GM18907 (cell line): ENCODE measurements around the gene SLC27A6.
"Not testable (repeated sequence)": the region's sequence is repeated elsewhere in the genome, so short reads cannot be mapped to it uniquely, and the experiment has no call there.

Experiments used
- ATAC-seq: cut with Tn5 transposase; IDR thresholded peaks from one replicate; pipeline ENCODE4 v1.9.1; 2021; ENCODE audit warnings: mild to moderate bottlenecking, moderate library complexity; ENCODE audit not compliant: unreplicated experiment

Gene SLC27A6

GRCh38 chr5:128965011-128965637, at the start of gene SLC27A6:
Gene SLC27A6 (plus strand): TSS chr5:128965488. CDS start chr5:128966138, 650 bp downstream.
- peak; percentile 80 for ATAC-seq

- no peak for ATAC-seq
These were observed 45.7 kb upstream of the SLC27A6 start for GRCh38 chr5:128919542-128919941.

- no peak for ATAC-seq
These were observed 44.7 kb upstream of the SLC27A6 start for GRCh38 chr5:128920345-128921215.

- no peak for ATAC-seq
These were observed 41.0 kb upstream of the SLC27A6 start for GRCh38 chr5:128924299-128924698.

- no peak for ATAC-seq
These were observed 39.3 kb upstream of the SLC27A6 start for GRCh38 chr5:128925973-128926372.

- no peak for ATAC-seq
These were observed 37.6 kb upstream of the SLC27A6 start for GRCh38 chr5:128927644-128928043.

GRCh38 chr5:128932232-128932631, 33.1 kb upstream of the SLC27A6 start:
- ATAC-seq, result not testable (repeated sequence)

GRCh38 chr5:128943100-128943499, 22.2 kb upstream of the SLC27A6 start:
- ATAC-seq, result not testable (repeated sequence)

GRCh38 chr5:128949847-128950546, 15.3 kb upstream of the SLC27A6 start:
- ATAC-seq, result no peak

- ATAC-seq, result not testable (repeated sequence)
These were observed 14.0 kb upstream of the SLC27A6 start for GRCh38 chr5:128951301-128951700.

- ATAC-seq, result no peak
These were observed 9.1 kb upstream of the SLC27A6 start for GRCh38 chr5:128956164-128956563.

GRCh38 chr5:128962211-128962610, 3.1 kb upstream of the SLC27A6 start:
- no peak for ATAC-seq

GRCh38 chr5:128965638-128966302, 482 bp downstream of the SLC27A6 start:
- ATAC-seq, result no peak

GRCh38 chr5:128966375-128966774, 1.1 kb downstream of the SLC27A6 start:
- ATAC-seq, result no peak

GRCh38 chr5:128966846-128967245, 1.6 kb downstream of the SLC27A6 start:
- ATAC-seq, result no peak

- no peak for ATAC-seq
These were observed 8.0 kb downstream of the SLC27A6 start for GRCh38 chr5:128973244-128973643.

- no peak for ATAC-seq
These were observed 9.3 kb downstream of the SLC27A6 start for GRCh38 chr5:128974567-128974966.

- no peak for ATAC-seq
These were observed 14.5 kb downstream of the SLC27A6 start for GRCh38 chr5:128979761-128980160.

GRCh38 chr5:128980917-128981316, 15.6 kb downstream of the SLC27A6 start:
- ATAC-seq, result no peak

GRCh38 chr5:128984480-128984879, 19.2 kb downstream of the SLC27A6 start:
- no peak for ATAC-seq

- ATAC-seq, result no peak
These were observed 23.2 kb downstream of the SLC27A6 start for GRCh38 chr5:128988476-128988875.
